Mucosa of stomach (tissue), 1 donor: Measurements from ENCODE around the gene FCMR.

Source experiments
- H3K27me3 ChIP-seq: one replicate; pipeline ENCODE4 v1.7.0; 2013; ENCODE audit warnings: mild to moderate bottlenecking, low read length; ENCODE audit not compliant: control insufficient read depth, insufficient read depth
- H3K36me3 ChIP-seq: one replicate; pipeline ENCODE4 v1.7.0; 2013; ENCODE audit warnings: low read length; ENCODE audit not compliant: control insufficient read depth, insufficient read depth
- H3K4me1 ChIP-seq: one replicate; pipeline ENCODE4 v1.7.0; 2013; ENCODE audit warnings: mild to moderate bottlenecking, low read length; ENCODE audit not compliant: control insufficient read depth, insufficient read depth
- H3K4me3 ChIP-seq: one replicate; pipeline ENCODE4 v1.7.0; 2013; ENCODE audit warnings: low read length
- H3K9ac ChIP-seq: one replicate; pipeline ENCODE4 v1.7.0; 2013; ENCODE audit warnings: mild to moderate bottlenecking, low read length, moderate library complexity
- H3K9me3 ChIP-seq: one replicate; pipeline ENCODE4 v1.7.0; 2013; ENCODE audit warnings: mild to moderate bottlenecking, low read length, moderate library complexity; ENCODE audit not compliant: control insufficient read depth
- donor health status: Pancreatic carcinoma.

Gene FCMR

GRCh38 chr1:206958144-206958543 is 36.4 kb upstream of the FCMR start:
- H3K9me3 ChIP-seq: no peaks in the 10 kb centered on the region
- no peaks in the 10 kb centered on the region for H3K36me3 ChIP-seq
- peaks cover 32% of the 10 kb centered on the region for H3K4me1 ChIP-seq
- no peaks in the 10 kb centered on the region for H3K27me3 ChIP-seq
- no peak overlapping the region for H3K4me3 ChIP-seq
- no peak overlapping the region for H3K9ac ChIP-seq

DNA sequence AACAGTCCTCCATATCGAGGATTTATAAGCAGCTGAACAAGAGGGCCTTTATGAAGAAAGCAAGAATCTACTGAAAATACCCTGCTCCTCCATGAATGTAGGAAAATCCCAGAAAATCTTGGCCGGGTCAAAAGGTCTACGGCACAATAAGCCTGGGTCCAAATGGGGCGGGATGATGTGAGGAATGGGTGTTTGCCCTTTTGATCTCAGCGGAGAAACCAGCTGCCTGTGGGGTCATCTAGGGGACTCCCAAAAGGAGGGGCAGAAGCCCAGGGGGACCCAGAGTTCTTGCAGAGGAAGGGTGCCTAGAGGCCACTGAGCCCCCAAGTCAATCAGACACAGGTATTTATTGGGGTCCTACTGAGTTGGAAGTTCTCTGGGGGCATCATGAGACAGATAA is 35.9 kb upstream of the FCMR start:
- peaks cover 38% of the 10 kb centered on the region for H3K4me1 ChIP-seq
- H3K9ac ChIP-seq: no peak overlapping the region
- H3K36me3 ChIP-seq: no peaks in the 10 kb centered on the region
- H3K4me3 ChIP-seq: no peak overlapping the region
- no peaks in the 10 kb centered on the region for H3K27me3 ChIP-seq
- no peaks in the 10 kb centered on the region for H3K9me3 ChIP-seq

DNA sequence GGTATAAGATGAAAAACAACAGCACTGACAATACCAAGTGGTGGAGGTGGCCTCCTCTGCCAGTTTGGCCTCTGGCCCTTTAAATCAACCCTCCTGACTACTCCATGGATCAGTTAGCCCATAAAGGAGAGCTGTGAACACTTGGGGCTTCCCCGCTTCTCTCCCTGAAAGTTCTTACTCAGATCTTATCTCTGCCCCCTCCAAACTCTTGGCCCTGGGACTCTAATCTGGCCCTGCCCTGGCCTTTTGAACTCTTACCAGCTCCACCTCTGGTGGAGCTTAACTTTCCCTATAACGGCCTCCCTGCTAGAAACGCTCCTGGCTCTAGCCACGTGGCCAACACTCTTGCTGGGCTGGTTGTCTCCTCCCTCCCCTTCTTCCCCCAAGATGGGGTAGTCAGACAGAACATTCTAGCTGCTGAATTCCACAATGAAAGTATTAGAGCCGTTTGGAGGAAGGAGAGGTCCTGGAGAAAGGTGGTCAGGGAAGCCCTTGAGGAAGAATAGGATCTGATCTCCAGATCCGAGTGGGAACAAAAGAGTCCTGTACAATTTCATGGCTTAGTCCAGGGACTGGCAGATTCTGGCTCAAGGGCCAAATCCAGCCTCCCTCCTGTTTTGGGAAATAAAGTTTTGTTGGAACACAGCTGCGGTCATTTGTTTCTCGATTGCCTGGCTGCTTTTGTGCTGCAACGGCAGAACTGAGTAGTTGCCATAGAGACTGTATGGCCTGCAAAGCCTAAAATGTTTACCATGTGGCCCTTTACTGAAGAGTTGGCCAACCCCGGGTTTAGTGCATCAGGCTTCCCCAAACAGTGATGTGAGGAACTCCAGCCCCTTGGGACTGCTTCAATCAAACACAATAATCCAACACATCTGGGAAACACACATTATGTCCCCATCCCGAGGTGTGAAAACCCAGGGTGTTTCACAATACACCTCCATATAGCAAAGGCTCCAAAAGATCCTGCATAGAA is 34.0 kb upstream of the FCMR start:
- Histone ChIP-seq H3K4me1 (peaks cover 56% of the 10 kb centered on the region), H3K9ac (no peak overlapping the region), H3K4me3 (no peak overlapping the region)

DNA sequence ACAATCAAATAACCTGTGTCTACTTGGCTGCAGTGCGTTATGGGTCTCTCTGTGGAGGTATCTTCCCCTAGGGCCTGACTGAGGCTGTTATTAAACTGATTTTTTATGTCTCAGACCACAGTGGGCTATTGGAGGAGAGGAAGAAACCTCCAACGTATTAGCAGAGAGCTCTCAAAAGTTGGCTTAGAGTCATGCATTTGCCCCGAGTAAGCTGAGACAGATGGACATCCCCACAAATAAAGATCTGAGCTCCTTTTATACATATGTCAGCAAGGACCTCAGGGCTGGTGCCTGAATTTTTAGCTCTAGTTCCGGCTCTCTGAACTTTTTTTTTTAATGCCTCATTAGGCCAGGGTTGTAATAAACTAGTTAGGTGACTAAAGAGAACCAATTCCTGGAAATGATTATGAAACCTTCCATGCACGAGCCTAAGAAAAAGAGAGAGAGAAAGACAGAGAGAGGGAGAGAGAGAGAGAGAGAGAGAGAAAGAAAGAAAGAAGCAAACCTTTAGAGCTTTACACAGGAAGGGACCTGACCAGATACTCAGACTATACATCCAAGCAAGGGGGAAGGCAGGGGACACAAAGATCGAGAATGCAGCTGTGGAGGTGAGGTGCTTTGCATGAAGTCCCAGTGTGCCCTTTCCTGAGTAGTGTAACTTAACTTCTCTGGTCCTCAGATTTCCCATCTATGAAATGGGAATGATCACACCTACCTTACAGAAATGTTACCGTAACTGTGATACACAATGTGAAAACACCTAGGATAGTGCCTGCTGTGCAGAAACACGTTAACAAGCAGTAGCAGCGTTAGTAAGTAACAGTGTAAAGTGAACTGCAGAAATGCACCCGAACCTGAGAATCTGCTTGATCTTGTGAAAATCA is 33.0 kb upstream of the FCMR start:
- Histone ChIP-seq H3K9ac (no peak overlapping the region), H3K4me1 (peaks cover 64% of the 10 kb centered on the region)

More for the DNA sequence above, 34.0 kb upstream of the FCMR start:
- Histone ChIP-seq H3K9me3 (no peaks in the 10 kb centered on the region), H3K27me3 (no peaks in the 10 kb centered on the region), H3K36me3 (no peaks in the 10 kb centered on the region)

DNA sequence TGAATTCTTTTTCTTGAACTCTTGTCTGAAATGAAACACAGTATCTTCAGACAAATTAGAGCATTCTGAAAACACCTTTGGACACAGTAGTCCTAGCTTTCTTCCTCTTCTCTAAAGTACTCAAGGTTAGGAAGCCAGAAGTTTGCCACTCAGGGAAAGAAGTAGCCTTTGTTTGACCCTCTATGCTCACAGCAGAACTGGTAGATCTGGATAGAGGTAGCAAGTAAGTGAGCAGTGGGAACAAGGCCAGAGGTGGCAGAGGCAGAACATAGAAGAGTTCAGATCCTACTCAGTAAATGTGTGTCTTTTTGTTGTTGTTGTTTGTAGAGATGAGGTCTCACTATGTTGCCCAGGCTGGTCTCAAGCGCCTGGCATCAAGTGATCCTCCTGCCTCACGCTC is 31.9 kb upstream of the FCMR start:
- no peak overlapping the region for H3K9ac ChIP-seq

More for the DNA sequence above, 33.0 kb upstream of the FCMR start:
- H3K36me3 ChIP-seq: no peaks in the 10 kb centered on the region
- no peaks in the 10 kb centered on the region for H3K9me3 ChIP-seq
- H3K27me3 ChIP-seq: no peaks in the 10 kb centered on the region
- no peak overlapping the region for H3K4me3 ChIP-seq

DNA sequence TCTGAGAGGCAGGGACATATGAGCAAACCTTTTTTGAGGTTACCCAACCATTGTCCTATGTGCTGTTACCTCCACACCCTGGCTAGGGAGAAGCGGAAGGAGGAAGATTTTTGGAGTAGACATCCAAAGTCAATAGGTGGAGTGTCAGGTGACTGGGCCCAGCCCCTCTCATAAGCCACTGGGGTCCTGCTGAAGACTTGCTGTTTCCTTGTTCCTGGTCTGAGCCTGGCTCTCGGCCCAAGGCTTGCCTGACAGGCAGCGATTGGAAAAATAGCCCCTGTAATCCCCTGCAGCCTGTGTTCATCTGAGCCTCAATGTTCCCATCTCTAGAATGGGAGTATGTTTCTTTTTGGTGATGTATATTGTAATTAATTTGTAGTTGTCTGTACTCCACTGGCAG is 31.4 kb upstream of the FCMR start:
- Histone ChIP-seq H3K4me3 (no peak overlapping the region), H3K27me3 (no peaks in the 10 kb centered on the region), H3K36me3 (no peaks in the 10 kb centered on the region), H3K9ac (no peak overlapping the region), H3K4me1 (peaks cover 78% of the 10 kb centered on the region), H3K9me3 (no peaks in the 10 kb centered on the region)

More for the DNA sequence above, 31.9 kb upstream of the FCMR start:
- Histone ChIP-seq H3K4me3 (no peak overlapping the region), H3K36me3 (no peaks in the 10 kb centered on the region), H3K27me3 (no peaks in the 10 kb centered on the region), H3K9me3 (no peaks in the 10 kb centered on the region), H3K4me1 (peaks cover 73% of the 10 kb centered on the region)

- peaks cover 82% of the 10 kb centered on the region for H3K4me1 ChIP-seq
- no peaks in the 10 kb centered on the region for H3K36me3 ChIP-seq
- no peaks in the 10 kb centered on the region for H3K27me3 ChIP-seq
- H3K4me3 ChIP-seq: no peak overlapping the region
- no peaks in the 10 kb centered on the region for H3K9me3 ChIP-seq
- H3K9ac ChIP-seq: no peak overlapping the region
Measured at GRCh38 chr1:206952171-206952570, 30.4 kb upstream of the FCMR start.

GRCh38 chr1:206951318-206952100 is 29.8 kb upstream of the FCMR start:
- Histone ChIP-seq H3K4me1 (peaks cover 88% of the 10 kb centered on the region), H3K27me3 (no peaks in the 10 kb centered on the region), H3K9ac (no peak overlapping the region), H3K9me3 (no peaks in the 10 kb centered on the region), H3K36me3 (no peaks in the 10 kb centered on the region), H3K4me3 (no peak overlapping the region)

GRCh38 chr1:206949641-206950040 is 27.9 kb upstream of the FCMR start:
- H3K9me3 ChIP-seq: no peaks in the 10 kb centered on the region
- no peak overlapping the region for H3K9ac ChIP-seq
- no peak overlapping the region for H3K4me3 ChIP-seq
- H3K27me3 ChIP-seq: no peaks in the 10 kb centered on the region
- H3K4me1 ChIP-seq: peaks cover 72% of the 10 kb centered on the region
- H3K36me3 ChIP-seq: no peaks in the 10 kb centered on the region

DNA sequence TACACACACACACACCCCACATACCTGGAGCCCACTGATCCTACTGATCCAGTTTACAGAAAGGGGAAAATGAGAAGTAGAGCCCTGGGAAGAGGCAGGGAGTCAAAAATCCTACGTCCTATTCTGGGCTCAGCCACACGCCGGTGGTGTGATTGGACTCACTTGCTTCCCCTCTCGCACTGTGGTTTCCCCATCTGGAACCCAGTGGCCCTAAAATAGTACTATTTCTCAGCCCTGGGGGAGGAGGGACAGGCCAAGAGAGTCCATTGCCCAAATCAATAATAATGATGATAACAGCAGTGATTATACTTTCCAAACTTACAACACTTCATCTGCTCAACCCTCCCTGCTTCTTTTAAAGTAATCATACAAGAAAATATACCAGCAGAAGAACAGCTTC is 27.5 kb upstream of the FCMR start:
- no peaks in the 10 kb centered on the region for H3K27me3 ChIP-seq
- no peak overlapping the region for H3K4me3 ChIP-seq
- H3K36me3 ChIP-seq: no peaks in the 10 kb centered on the region
- no peaks in the 10 kb centered on the region for H3K9me3 ChIP-seq
- H3K4me1 ChIP-seq: peaks cover 68% of the 10 kb centered on the region
- no peak overlapping the region for H3K9ac ChIP-seq

DNA sequence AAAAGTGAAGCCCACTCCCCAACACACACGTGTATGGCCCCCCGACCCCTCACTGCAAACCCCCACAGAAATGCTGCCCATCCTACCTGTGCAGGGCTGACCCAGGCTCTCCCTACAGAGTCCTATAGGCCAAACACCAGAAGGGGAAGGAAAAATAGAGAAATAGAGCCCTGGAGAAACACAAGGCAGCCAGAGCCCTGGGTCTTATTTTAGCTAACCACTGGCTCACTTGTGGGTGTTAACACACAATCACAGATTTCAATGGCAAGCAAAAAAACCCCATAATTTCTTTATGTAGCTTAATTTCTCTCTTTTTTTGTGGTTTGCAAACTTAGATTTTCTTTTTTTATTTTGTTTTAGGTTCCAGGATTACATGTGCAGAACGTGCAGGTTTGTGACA is 25.5 kb upstream of the FCMR start:
- Histone ChIP-seq H3K27me3 (no peaks in the 10 kb centered on the region), H3K36me3 (no peaks in the 10 kb centered on the region), H3K9ac (peak overlapping the region; percentile 86), H3K9me3 (no peaks in the 10 kb centered on the region), H3K4me3 (no peak overlapping the region), H3K4me1 (peaks cover 67% of the 10 kb centered on the region)
